ENCODE data around the gene MTUS2.

- TF ChIP-seq POLR2A (IDR thresholded peaks at IDR 0.05), result no peak
- no peak for TF ChIP-seq CTCF (IDR thresholded peaks at IDR 0.05)
- no peak for TF ChIP-seq EP300 (IDR thresholded peaks at IDR 0.05)
These were observed 616.2 kb downstream of the MTUS2 start for GRCh38 chr13:29436291-29436690.
